AG04450 (cell line): Measurements from ENCODE around the gene SHMT2. TPM values are rescaled to one million over a fixed set of nuclear protein-coding genes. Genes with fewer than 3 reads are reported as not detected.

Source experiments
- CTCF ChIA-PET: fragments of 300-600, 350-600 bp; formaldehyde crosslinking; extraction: SDS; loops from one replicate; lab custom pipeline; 2022; ENCODE audit warnings: antibody characterized with exemption, inconsistent platforms; lab: Charles Lee
- POLR2A ChIA-PET: fragments of 350-600 bp; formaldehyde crosslinking; extraction: SDS; loops from one replicate; lab custom pipeline; 2021; ENCODE audit warnings: antibody characterized with exemption, inconsistent platforms; lab: Yijun Ruan, JAX
- DNase-seq: peaks from one replicate; pipeline ENCODE4 v3.0.0-alpha.2; 2011; ENCODE audit warnings: low read depth, low spot score
- H3K27ac ChIP-seq: one replicate; pipeline ENCODE4 v1.5.1; 2012; ENCODE audit warnings: low read depth, low read length, control low read depth
- H3K27me3 ChIP-seq: one replicate; pipeline ENCODE4 v1.6.0; 2012; ENCODE audit warnings: low read length; ENCODE audit not compliant: control insufficient read depth, insufficient read depth
- H3K4me3 ChIP-seq: 2 replicates; pipeline ENCODE4 v1.5.1; 2011; ENCODE audit warnings: mild to moderate bottlenecking, low read depth, low read length, control low read depth
- H3K9me3 ChIP-seq: 2 replicates; pipeline ENCODE4 v1.5.1; 2012; ENCODE audit warnings: low read length; ENCODE audit not compliant: control insufficient read depth, insufficient read depth
- CTCF ChIP-seq: IDR thresholded peaks from 2 replicates; pipeline ENCODE4 v1.5.1; 2011; ENCODE audit warnings: low read depth, low read length, control low read depth, inconsistent platforms
- polyA plus RNA-seq: library from polyadenylated mRNA; depleted of rRNA; stranded (reverse); fragments of >200 nt; gene quantifications from 2 replicates; pipeline ENCODE4 v1.2.3, GENCODE V29; 2011

Gene SHMT2
- polyA plus RNA-seq, 1 experiment: 266 TPM

GRCh38 chr12:57224278-57224972 is 5.1 kb upstream of the SHMT2 start:
- Histone ChIP-seq H3K27ac (no peak overlapping the region), H3K4me3 (no peak overlapping the region), H3K27me3 (peaks cover 28% of the 10 kb centered on the region), H3K9me3 (no peaks in the 10 kb centered on the region; the same call in 1 of the 2 replicates)
- no peak for TF ChIP-seq CTCF
- POLR2A ChIA-PET: no interaction called here
- CTCF ChIA-PET: interaction anchor here (1.0 to 3.4 kb wide), 3 partner anchors 10 to 228 kb away, joined by 3 to 16 read pairs (median 6); no protein-coding TSS in a partner anchor
- no peak for DNase-seq

DNA sequence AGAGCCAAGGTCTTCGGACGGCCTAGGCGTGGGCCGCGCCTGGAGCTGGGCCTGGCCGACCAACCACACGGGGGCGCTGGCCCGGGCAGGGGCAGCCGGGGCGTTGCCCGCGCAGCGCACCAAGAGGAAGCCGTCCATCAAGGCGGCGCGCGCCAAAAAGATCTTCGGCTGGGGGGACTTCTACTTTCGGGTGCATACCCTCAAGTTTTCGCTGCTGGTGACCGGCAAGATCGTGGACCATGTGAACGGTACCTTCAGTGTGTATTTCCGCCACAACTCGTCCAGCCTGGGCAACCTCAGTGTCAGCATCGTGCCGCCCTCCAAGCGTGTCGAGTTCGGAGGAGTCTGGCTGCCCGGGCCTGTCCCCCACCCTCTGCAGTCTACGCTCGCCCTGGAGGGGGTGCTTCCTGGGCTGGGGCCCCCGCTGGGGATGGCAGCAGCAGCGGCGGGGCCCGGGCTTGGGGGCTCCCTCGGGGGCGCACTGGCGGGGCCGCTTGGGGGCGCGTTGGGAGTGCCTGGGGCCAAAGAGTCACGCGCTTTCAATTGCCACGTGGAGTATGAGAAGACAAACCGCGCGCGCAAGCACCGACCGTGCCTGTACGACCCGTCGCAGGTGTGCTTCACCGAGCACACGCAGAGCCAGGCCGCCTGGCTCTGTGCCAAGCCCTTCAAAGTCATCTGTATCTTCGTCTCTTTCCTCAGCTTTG is 4.4 kb upstream of the SHMT2 start:
- H3K27me3 ChIP-seq: peaks cover 22% of the 10 kb centered on the region
- H3K27ac ChIP-seq: no peak overlapping the region
- H3K4me3 ChIP-seq: no peak overlapping the region
- ChIA-PET POLR2A (no interaction called here), CTCF (interaction anchor here (1.0 to 3.4 kb wide), 5 partner anchors 11 to 228 kb away, joined by 3 to 28 read pairs (median 16); no protein-coding TSS in a partner anchor)
- no peaks in the 10 kb centered on the region; the same call in 1 of the 2 replicates for H3K9me3 ChIP-seq
- peak; percentile 34; the same call in 1 of the 2 replicates for TF ChIP-seq CTCF
- no peak for DNase-seq

GRCh38 chr12:57225680-57226210 is 3.8 kb upstream of the SHMT2 start:
- no peak for TF ChIP-seq CTCF
- H3K27me3 ChIP-seq: peaks cover 18% of the 10 kb centered on the region
- POLR2A ChIA-PET: no interaction called here
- H3K4me3 ChIP-seq: no peak overlapping the region
- no peak for DNase-seq
- CTCF ChIA-PET: interaction anchor here (2.3 to 3.1 kb wide), 3 partner anchors 12 to 17 kb away, joined by 16 to 28 read pairs (median 21); no protein-coding TSS in a partner anchor
- H3K27ac ChIP-seq: no peak overlapping the region
- no peaks in the 10 kb centered on the region; the same call in 1 of the 2 replicates for H3K9me3 ChIP-seq

GRCh38 chr12:57226588-57227314 is 2.8 kb upstream of the SHMT2 start:
- Histone ChIP-seq H3K9me3 (no peaks in the 10 kb centered on the region), H3K4me3 (peak overlapping the region; percentile 7; the same call in 1 of the 2 replicates), H3K27me3 (peaks cover 9% of the 10 kb centered on the region), H3K27ac (no peak overlapping the region)
- no peak for DNase-seq
- TF ChIP-seq CTCF: no peak
- ChIA-PET CTCF (interaction anchor here (1.6 to 3.1 kb wide), 4 partner anchors 10 to 16 kb away, joined by 5 to 28 read pairs (median 18); a partner anchor contains a TSS), POLR2A (interaction anchor here (0.5 kb wide), 1 partner anchor 11 kb away, joined by 3 read pairs; no protein-coding TSS in a partner anchor)
